Testis (tissue), 3 donors: ENCODE results near the gene SMG5. TPM values are rescaled to one million over a fixed set of nuclear protein-coding genes. Genes with fewer than 3 reads are reported as not detected.

Source experiments
- DNase-seq: peaks from one replicate; pipeline ENCODE4 v3.0.0-alpha.2; 2019
- H3K27ac ChIP-seq, 2 donors: fragments of 200-600 bp; sonication (generic); one replicate each; pipeline ENCODE4 v1.5.1; 2019
- H3K27me3 ChIP-seq: fragments of 200-600 bp; sonication (generic); one replicate; pipeline ENCODE4 v1.5.1; 2019
- H3K36me3 ChIP-seq: fragments of 200-600 bp; sonication (generic); one replicate; pipeline ENCODE4 v1.5.1; 2017; ENCODE audit warnings: low read depth; ENCODE audit errors: missing control alignments
- H3K4me1 ChIP-seq: fragments of 200-600 bp; sonication (generic); one replicate; pipeline ENCODE4 v1.5.1; 2019
- H3K4me3 ChIP-seq, 2 donors: fragments of 200-600 bp; sonication (generic); one replicate each; pipeline ENCODE4 v1.5.1; 2017 to 2019
- H3K9me3 ChIP-seq: fragments of 200-600 bp; sonication (generic); one replicate; pipeline ENCODE4 v1.5.1; 2017
- CTCF ChIP-seq, 3 experiments: fragments of 450-650 bp in 2 of 3; fragments of 200-600 bp in 1 of 3; sonication (generic) in 1 of 3; IDR thresholded peaks; one replicate each; pipeline ENCODE4 v1.5.1; 2016 to 2019; ENCODE audit warnings: antibody characterized with exemption in 3 of 3, mild to moderate bottlenecking in 2 of 3, moderate library complexity in 1 of 3
- POLR2A ChIP-seq: fragments of 450-650 bp; IDR thresholded peaks from one replicate; pipeline ENCODE4 v1.6.1; 2017; ENCODE audit warnings: antibody characterized with exemption, mild to moderate bottlenecking, moderate library complexity
- WGBS, 2 donors: methylation state at CpG; one replicate each; pipeline ENCODE4 v1.1.5; 2018; 5-methylcytosine and 5-hydroxymethylcytosine counted together
- intact Hi-C: fragments of 100-400 bp; cut with DNase I; formaldehyde crosslinking; loops from one replicate; pipeline ENCODE4 v1.15.1; 2023; ENCODE audit warnings: low total_unique reads
- polyA plus RNA-seq: library from polyadenylated mRNA; stranded (reverse); fragments of 350-450 nt; fragmentation: Illumina TruSeq; extraction: RNeasy Lipid Tissue Mini Kit (QIAGEN cat#74804); gene quantifications from one replicate; pipeline ENCODE4 v1.2.3, GENCODE V29; 2014; ENCODE audit warnings: low read depth, low replicate concordance; ENCODE audit not compliant: insufficient read depth
- total RNA-seq, 2 donors: library from RNA; depleted of rRNA; stranded (reverse); fragments of >200 nt; gene quantifications; one replicate each; pipeline ENCODE4 v1.2.3, GENCODE V29; 2016

Gene SMG5
- total and polyA plus RNA-seq, 3 donors from 2014 or later: 74.5 to 100 (median 82.5) TPM

- intact Hi-C loops: no loop called here
These were observed 50.3 kb downstream of the SMG5 start for GRCh38 chr1:156232201-156232894.

GRCh38 chr1:156230473-156230837, 52.2 kb downstream of the SMG5 start:
- intact Hi-C loops: no loop called here
- Histone ChIP-seq H3K4me1 (no peaks in the 10 kb centered on the region), H3K4me3 (no peak overlapping the region), H3K27me3 (no peaks in the 10 kb centered on the region), H3K27ac (no peak overlapping the region), H3K36me3 (no peaks in the 10 kb centered on the region), H3K9me3 (no peaks in the 10 kb centered on the region)
- TF ChIP-seq CTCF (IDR thresholded peaks at IDR 0.05) (no peak), POLR2A (no peak)
- DNase-seq: no peak
- 90 to 94% methylated on average over 1 of the region's 1 CpG for WGBS, 2 donors

More at GRCh38 chr1:156232201-156232894, 50.3 kb downstream of the SMG5 start:
- no peak for DNase-seq
- no peaks in the 10 kb centered on the region for H3K9me3 ChIP-seq
- H3K4me3 ChIP-seq: no peak overlapping the region
- no peaks in the 10 kb centered on the region for H3K27me3 ChIP-seq
- no peak overlapping the region for H3K27ac ChIP-seq
- H3K36me3 ChIP-seq: no peaks in the 10 kb centered on the region
- H3K4me1 ChIP-seq: no peaks in the 10 kb centered on the region
- WGBS, 2 donors: 90 to 91% methylated on average over 12 of the region's 12 CpGs
- no peak for TF ChIP-seq POLR2A
- TF ChIP-seq CTCF (IDR thresholded peaks at IDR 0.05): no peak

GRCh38 chr1:156229809-156230472, 52.7 kb downstream of the SMG5 start:
- intact Hi-C loops: no loop called here
- H3K27ac ChIP-seq: no peak overlapping the region
- TF ChIP-seq POLR2A: no peak
- TF ChIP-seq CTCF (IDR thresholded peaks at IDR 0.05): no peak
- DNase-seq: no peak
- no peaks in the 10 kb centered on the region for H3K36me3 ChIP-seq
- H3K4me3 ChIP-seq: no peak overlapping the region
- WGBS, 2 donors: 88 to 89% methylated on average over 7 to 11 of the region's 11 CpGs
- no peaks in the 10 kb centered on the region for H3K4me1 ChIP-seq
- H3K9me3 ChIP-seq: no peaks in the 10 kb centered on the region
- H3K27me3 ChIP-seq: no peaks in the 10 kb centered on the region

- 81 to 83% methylated on average over 7 of the region's 7 CpGs for WGBS, 2 donors
- intact Hi-C loops: no loop called here
- H3K4me3 ChIP-seq: no peak overlapping the region
- no peaks in the 10 kb centered on the region for H3K36me3 ChIP-seq
- no peak overlapping the region for H3K27ac ChIP-seq
- no peaks in the 10 kb centered on the region for H3K4me1 ChIP-seq
- no peaks in the 10 kb centered on the region for H3K27me3 ChIP-seq
- H3K9me3 ChIP-seq: no peaks in the 10 kb centered on the region
- TF ChIP-seq CTCF (IDR thresholded peaks at IDR 0.05): no peak
- no peak for TF ChIP-seq POLR2A
- DNase-seq: no peak
These were observed 54.1 kb downstream of the SMG5 start for GRCh38 chr1:156228501-156228900.
